Calu3 (cell line): ENCODE measurements around the gene TMEM244. TPM values are rescaled to one million over a fixed set of nuclear protein-coding genes. Genes with fewer than 3 reads are reported as not detected.
A peak's percentile ranks its signal among the peaks of the same experiment; 100 is the strongest.

Experiments
- BruUV-seq: library from RNA; stranded (reverse); fragments of 400-500 nt; replicated peaks from 2 replicates; lab custom pipeline; 2021; lab: Mats Ljungman, UMichigan
- CTCF ChIA-PET: fragments of 300-600 bp; sonication (Branson Sonifier 250); formaldehyde crosslinking; loops from one replicate; lab custom pipeline; 2022; ENCODE audit warnings: antibody characterized with exemption; lab: Charles Lee
- DNase-seq: peaks from one replicate; pipeline ENCODE4 v3.0.0; 2022
- H3K27ac Mint-ChIP-seq: one replicate; pipeline ENCODE4 v1.8.0; 2022; ENCODE audit warnings: mixed read lengths; ENCODE audit not compliant: unreplicated experiment
- H3K27me3 Mint-ChIP-seq: one replicate; pipeline ENCODE4 v1.8.0; 2022; ENCODE audit warnings: mixed read lengths; ENCODE audit not compliant: unreplicated experiment
- H3K36me3 Mint-ChIP-seq: one replicate; pipeline ENCODE4 v1.8.0; 2022; ENCODE audit warnings: mild to moderate bottlenecking, moderate library complexity, mixed read lengths; ENCODE audit not compliant: insufficient read depth, unreplicated experiment
- H3K4me1 Mint-ChIP-seq: one replicate; pipeline ENCODE4 v1.8.0; 2022; ENCODE audit warnings: mild to moderate bottlenecking, low read depth, mixed read lengths; ENCODE audit not compliant: unreplicated experiment
- H3K4me3 Mint-ChIP-seq: one replicate; pipeline ENCODE4 v1.8.0; 2022; ENCODE audit warnings: mild to moderate bottlenecking, low read depth, moderate library complexity, mixed read lengths; ENCODE audit not compliant: unreplicated experiment
- H3K9me3 Mint-ChIP-seq: one replicate; pipeline ENCODE4 v1.8.0; 2022; ENCODE audit warnings: low read depth, mixed read lengths; ENCODE audit not compliant: unreplicated experiment
- intact Hi-C: fragments of 100-400 bp; cut with micrococcal nuclease; formaldehyde crosslinking; loops from one replicate; pipeline ENCODE4 v1.10.0; 2022; ENCODE audit not compliant: unreplicated experiment
- total RNA-seq: library from RNA; stranded (reverse); gene quantifications from 2 replicates; pipeline ENCODE4 v1.2.3, GENCODE V29; 2022
- TF ChIP-seq, protein P1 (sequence below): fragments of 200-600 bp; IDR thresholded peaks from one replicate; pipeline ENCODE4 v1.8.0; 2022; ENCODE audit warnings: antibody characterized with exemption; ENCODE audit not compliant: unreplicated experiment

The TMEM244 gene
- total RNA-seq, 1 experiment from 2014 or later: not detected

DNA sequence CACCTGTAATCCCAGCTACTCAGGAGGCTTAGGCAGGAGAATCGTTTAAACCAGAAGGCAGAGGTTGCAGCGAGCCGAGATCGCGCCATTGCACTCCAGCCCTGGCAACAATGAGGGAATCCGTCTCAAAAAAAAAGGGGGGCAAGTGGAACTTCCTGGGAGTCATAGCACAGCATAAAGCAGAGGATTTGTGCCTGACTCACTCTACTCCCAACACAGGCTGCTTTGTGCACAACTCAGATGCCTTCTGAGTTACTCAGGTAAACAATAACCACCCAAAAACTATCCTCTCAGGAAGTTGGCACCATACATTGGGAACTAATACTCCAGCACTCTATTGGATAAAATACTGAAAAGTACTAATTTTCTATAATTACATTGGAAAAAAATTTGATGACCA is 2.5 kb upstream of the TMEM244 start:
- CTCF ChIA-PET: no interaction called here
- intact Hi-C loops: no loop called here
- DNase-seq: peak; percentile 4
- peaks cover 11% of the 10 kb centered on the region for H3K4me1 Mint-ChIP-seq
- BruUV-seq: no TSS peak
- no peaks in the 10 kb centered on the region for H3K9me3 Mint-ChIP-seq
- no peak overlapping the region for H3K27ac Mint-ChIP-seq
- TF ChIP-seq, protein P1, sequence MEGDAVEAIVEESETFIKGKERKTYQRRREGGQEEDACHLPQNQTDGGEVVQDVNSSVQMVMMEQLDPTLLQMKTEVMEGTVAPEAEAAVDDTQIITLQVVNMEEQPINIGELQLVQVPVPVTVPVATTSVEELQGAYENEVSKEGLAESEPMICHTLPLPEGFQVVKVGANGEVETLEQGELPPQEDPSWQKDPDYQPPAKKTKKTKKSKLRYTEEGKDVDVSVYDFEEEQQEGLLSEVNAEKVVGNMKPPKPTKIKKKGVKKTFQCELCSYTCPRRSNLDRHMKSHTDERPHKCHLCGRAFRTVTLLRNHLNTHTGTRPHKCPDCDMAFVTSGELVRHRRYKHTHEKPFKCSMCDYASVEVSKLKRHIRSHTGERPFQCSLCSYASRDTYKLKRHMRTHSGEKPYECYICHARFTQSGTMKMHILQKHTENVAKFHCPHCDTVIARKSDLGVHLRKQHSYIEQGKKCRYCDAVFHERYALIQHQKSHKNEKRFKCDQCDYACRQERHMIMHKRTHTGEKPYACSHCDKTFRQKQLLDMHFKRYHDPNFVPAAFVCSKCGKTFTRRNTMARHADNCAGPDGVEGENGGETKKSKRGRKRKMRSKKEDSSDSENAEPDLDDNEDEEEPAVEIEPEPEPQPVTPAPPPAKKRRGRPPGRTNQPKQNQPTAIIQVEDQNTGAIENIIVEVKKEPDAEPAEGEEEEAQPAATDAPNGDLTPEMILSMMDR: no peak
- no peaks in the 10 kb centered on the region for H3K27me3 Mint-ChIP-seq
- H3K4me3 Mint-ChIP-seq: no peak overlapping the region
- no peaks in the 10 kb centered on the region for H3K36me3 Mint-ChIP-seq

DNA sequence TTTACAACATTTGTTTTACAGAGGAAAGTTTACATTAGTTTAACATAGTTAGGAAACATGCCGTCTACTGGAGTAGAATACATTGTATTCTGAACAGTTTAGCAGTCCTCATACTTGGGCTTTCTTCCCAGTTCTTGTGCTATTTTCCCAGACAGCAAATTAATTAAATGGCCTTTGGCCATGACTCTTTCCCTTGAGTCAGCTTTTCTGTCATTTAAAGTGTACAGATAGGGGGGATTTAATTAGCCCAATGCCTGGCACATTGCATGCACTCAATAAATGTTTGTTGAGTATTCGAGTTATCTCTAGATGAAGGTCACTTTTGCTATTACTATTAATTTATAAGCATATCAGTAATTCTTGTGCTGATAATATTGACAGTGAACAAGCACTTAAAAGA is 1.6 kb downstream of the TMEM244 start:
- Mint-ChIP-seq H3K4me1 (peaks cover 1% of the 10 kb centered on the region), H3K27ac (no peak overlapping the region), H3K27me3 (no peaks in the 10 kb centered on the region), H3K9me3 (no peaks in the 10 kb centered on the region), H3K36me3 (no peaks in the 10 kb centered on the region), H3K4me3 (no peak overlapping the region)
- intact Hi-C loops: no loop called here
- TF ChIP-seq, protein P1: no peak
- no peak for DNase-seq
- CTCF ChIA-PET: interaction anchor here (1.1 kb wide), 1 partner anchor 9 kb away, joined by 4 read pairs; no protein-coding TSS in a partner anchor
- BruUV-seq: no TSS peak

DNA sequence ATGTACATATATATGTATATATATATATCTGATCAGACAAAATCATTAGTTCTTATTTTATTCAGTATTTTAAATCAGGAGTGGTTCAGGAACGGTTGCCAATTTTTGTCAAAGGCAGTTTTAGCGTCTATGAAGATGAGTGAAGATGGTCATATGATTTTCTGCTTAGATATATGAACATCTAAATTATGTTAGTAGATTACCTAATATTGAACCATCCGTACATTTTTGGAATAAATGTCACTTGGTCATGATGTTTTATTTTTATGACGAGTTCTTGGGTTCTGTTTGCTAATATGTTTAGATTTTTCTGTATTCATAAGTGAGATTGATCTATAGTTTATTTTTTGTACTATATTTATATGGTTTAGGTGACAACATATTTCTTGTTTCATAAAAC is 3.3 kb downstream of the TMEM244 start:
- Mint-ChIP-seq H3K27ac (no peak overlapping the region), H3K4me3 (no peak overlapping the region), H3K36me3 (no peaks in the 10 kb centered on the region), H3K9me3 (no peaks in the 10 kb centered on the region), H3K4me1 (peaks cover 18% of the 10 kb centered on the region), H3K27me3 (no peaks in the 10 kb centered on the region)
- TF ChIP-seq, protein P1: no peak
- intact Hi-C loops: no loop called here
- no peak for DNase-seq
- CTCF ChIA-PET: no interaction called here
- BruUV-seq: no TSS peak

DNA sequence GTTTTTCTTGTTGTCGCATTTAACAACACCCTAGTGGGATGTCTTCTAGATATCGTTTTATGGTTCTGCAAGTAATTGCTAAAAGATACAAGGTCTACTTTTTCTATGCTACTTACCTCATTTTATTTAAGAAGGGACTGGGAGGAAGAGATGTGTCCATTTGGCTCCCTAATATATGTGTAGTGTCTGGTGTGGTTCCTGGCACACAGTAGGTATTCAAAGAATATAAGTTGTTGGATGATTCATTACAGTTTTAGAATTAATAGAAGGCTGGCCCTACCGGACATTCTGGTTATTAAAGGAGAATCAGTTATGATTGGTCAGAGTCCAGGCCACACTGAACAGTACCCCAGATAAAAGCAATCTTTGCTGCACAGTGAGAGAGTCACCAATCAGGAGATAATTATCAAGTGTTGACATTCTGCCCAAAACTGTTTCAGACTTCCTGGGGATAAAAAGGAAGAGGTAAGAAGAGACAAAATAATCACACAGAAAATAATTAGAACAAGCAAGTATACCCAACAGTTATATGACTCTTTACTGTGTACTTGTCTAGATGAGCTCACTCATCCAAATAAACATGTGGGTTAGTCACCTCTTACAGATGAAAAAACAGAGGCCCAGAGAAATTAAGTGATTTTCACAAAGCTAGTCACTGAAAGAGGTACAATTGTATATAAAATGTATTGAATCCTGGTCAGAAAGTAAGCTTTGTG is 7.0 kb downstream of the TMEM244 start:
- BruUV-seq: no TSS peak
- TF ChIP-seq, protein P1: no peak
- no peaks in the 10 kb centered on the region for H3K36me3 Mint-ChIP-seq
- H3K4me3 Mint-ChIP-seq: no peak overlapping the region
- CTCF ChIA-PET: no interaction called here
- peak overlapping the region; percentile 6 for H3K27ac Mint-ChIP-seq
- no peaks in the 10 kb centered on the region for H3K27me3 Mint-ChIP-seq
- no peak for DNase-seq
- no peaks in the 10 kb centered on the region for H3K9me3 Mint-ChIP-seq
- intact Hi-C loops: no loop called here
- peaks cover 35% of the 10 kb centered on the region for H3K4me1 Mint-ChIP-seq
